Mesenchymal stem cell (in vitro differentiated cells and primary cell): ENCODE data around the gene GPR6. TPM values are rescaled to one million over a fixed set of nuclear protein-coding genes. Genes with fewer than 3 reads are reported as not detected.

ENCODE experiments used
- DNase-seq: peaks from one replicate; pipeline ENCODE4 v3.0.0-alpha.2; 2013
- H2AFZ ChIP-seq: one replicate; pipeline ENCODE4 v1.6.1; 2013; ENCODE audit warnings: low read depth, mild to moderate bottlenecking, control low read depth, inconsistent platforms, low read length, moderate library complexity
- H2AK5ac ChIP-seq: 2 replicates; pipeline ENCODE4 v1.6.1; 2013; ENCODE audit warnings: low read length, moderate library complexity, mild to moderate bottlenecking, inconsistent platforms; ENCODE audit not compliant: severe bottlenecking
- H2BK120ac ChIP-seq: one replicate; pipeline ENCODE4 v1.6.1; 2013; ENCODE audit warnings: low read depth, mild to moderate bottlenecking, inconsistent platforms, low read length, moderate library complexity
- H2BK12ac ChIP-seq, 2 experiments: one replicate each; pipeline ENCODE4 v1.6.1; 2013; ENCODE audit warnings: inconsistent platforms in 2 of 2, low read length in 2 of 2, mild to moderate bottlenecking in 2 of 2, moderate library complexity in 2 of 2, control low read depth in 1 of 2
- H2BK15ac ChIP-seq: one replicate; pipeline ENCODE4 v1.6.1; 2013; ENCODE audit warnings: mild to moderate bottlenecking, low read depth, inconsistent platforms; ENCODE audit not compliant: poor library complexity, severe bottlenecking
- H2BK5ac ChIP-seq: 2 replicates; pipeline ENCODE4 v1.6.1; 2013; ENCODE audit warnings: low read depth, mild to moderate bottlenecking, low read length, control low read depth, inconsistent platforms; ENCODE audit not compliant: poor library complexity, severe bottlenecking
- H3K14ac ChIP-seq, 2 experiments: one replicate each; pipeline ENCODE4 v1.6.1; 2013; ENCODE audit warnings: inconsistent platforms in 2 of 2, low read length in 2 of 2, control low read depth in 1 of 2, mild to moderate bottlenecking in 1 of 2, moderate library complexity in 1 of 2
- H3K18ac ChIP-seq, 2 experiments: one replicate each; pipeline ENCODE4 v1.6.1; 2013; ENCODE audit warnings: inconsistent platforms in 2 of 2, low read length in 2 of 2, control low read depth in 1 of 2, low read depth in 1 of 2, mild to moderate bottlenecking in 1 of 2
- H3K23ac ChIP-seq, 2 experiments: one replicate each; pipeline ENCODE4 v1.6.1; 2013; ENCODE audit warnings: inconsistent platforms in 2 of 2, low read length in 2 of 2, mild to moderate bottlenecking in 2 of 2, moderate library complexity in 2 of 2, control low read depth in 1 of 2
- H3K27ac ChIP-seq: 2 replicates; pipeline ENCODE4 v1.5.1; 2013; ENCODE audit warnings: mild to moderate bottlenecking, moderate library complexity, low read length, control low read depth, inconsistent platforms; ENCODE audit not compliant: poor library complexity, severe bottlenecking
- H3K27me3 ChIP-seq, 2 experiments: 2 replicates each; pipeline versions ENCODE4 v1.6.1 to v1.7.0; 2013; ENCODE audit warnings: low read length in 2 of 2, mild to moderate bottlenecking in 2 of 2, moderate library complexity in 2 of 2, control low read depth in 1 of 2, inconsistent platforms in 1 of 2; ENCODE audit not compliant: control insufficient read depth in 1 of 2, insufficient read depth in 1 of 2
- H3K36me3 ChIP-seq, 2 experiments: 2 replicates each; pipeline versions ENCODE4 v1.6.1 to v1.7.0; 2013; ENCODE audit warnings: low read length in 2 of 2, control low read depth in 1 of 2, inconsistent platforms in 1 of 2, low read depth in 1 of 2, mild to moderate bottlenecking in 1 of 2; ENCODE audit not compliant: insufficient read depth in 2 of 2, control insufficient read depth in 1 of 2
- H3K4ac ChIP-seq, 2 experiments: one replicate each; pipeline ENCODE4 v1.6.1; 2013; ENCODE audit warnings: inconsistent platforms in 2 of 2, low read length in 2 of 2, mild to moderate bottlenecking in 2 of 2, moderate library complexity in 2 of 2, control low read depth in 1 of 2, low read depth in 1 of 2
- H3K4me1 ChIP-seq: 2 replicates; pipeline ENCODE4 v1.6.1; 2013; ENCODE audit warnings: low read depth, low read length, control low read depth; ENCODE audit not compliant: control insufficient read depth, insufficient read depth
- H3K4me2 ChIP-seq: 2 replicates; pipeline ENCODE4 v1.6.1; 2013; ENCODE audit warnings: low read length, mild to moderate bottlenecking, inconsistent platforms; ENCODE audit not compliant: poor library complexity, severe bottlenecking
- H3K4me3 ChIP-seq, 2 experiments: 2 replicates each; pipeline versions ENCODE4 v1.5.1 to v1.7.0; 2013; ENCODE audit warnings: low read length in 2 of 2, mild to moderate bottlenecking in 2 of 2, control low read depth in 1 of 2, low read depth in 1 of 2; ENCODE audit not compliant: insufficient read depth in 1 of 2
- H3K79me1 ChIP-seq: replicated peaks from 2 replicates; pipeline ENCODE4 v1.6.1; 2013; ENCODE audit warnings: mild to moderate bottlenecking, control low read depth, low read length, inconsistent platforms; ENCODE audit not compliant: poor library complexity, severe bottlenecking
- H3K9ac ChIP-seq: 2 replicates; pipeline ENCODE4 v1.7.0; 2013; ENCODE audit warnings: mild to moderate bottlenecking, low read length, moderate library complexity
- H3K9me3 ChIP-seq: 2 replicates; pipeline ENCODE4 v1.7.0; 2013; ENCODE audit warnings: mild to moderate bottlenecking, low read length; ENCODE audit not compliant: control insufficient read depth
- H4K8ac ChIP-seq: one replicate; pipeline ENCODE4 v1.6.1; 2013; ENCODE audit warnings: inconsistent platforms, mild to moderate bottlenecking, low read length, moderate library complexity
- H4K91ac ChIP-seq: one replicate; pipeline ENCODE4 v1.6.1; 2013; ENCODE audit warnings: mild to moderate bottlenecking, low read length, inconsistent platforms
- WGBS: methylation state at CpG from one replicate; pipeline ENCODE4 v1.1.7; 2013; ENCODE audit warnings: mixed read lengths; 5-methylcytosine and 5-hydroxymethylcytosine counted together
- polyA plus RNA-seq, 2 experiments: library from polyadenylated mRNA; stranded (reverse); fragments of 200-250 nt; gene quantifications; one replicate each; pipeline ENCODE4 v1.2.3, GENCODE V29; 2013

Gene GPR6
- polyA plus RNA-seq (2013, experiment 1 of 2): not detected
- not detected for polyA plus RNA-seq (2013, experiment 2 of 2)

GRCh38 chr6:109978174-109979032 is at the start of gene GPR6:
Gene GPR6, plus strand, starts transcription at chr6:109978311. Its CDS starts 802 bp downstream, at chr6:109979113.
- H2BK5ac ChIP-seq: no peak within 1 kb of the TSS
- no peak within 1 kb of the TSS for H3K9ac ChIP-seq
- H3K4me2 ChIP-seq: no peak within 1 kb of the TSS
- H3K27me3 ChIP-seq: peaks cover 47 to 79% of the 10 kb centered on the region in 2 experiments
- H2BK12ac ChIP-seq: no peak within 1 kb of the TSS
- H2BK15ac ChIP-seq: no peak within 1 kb of the TSS
- no peak within 1 kb of the TSS for H2AK5ac ChIP-seq
- H4K91ac ChIP-seq: no peak within 1 kb of the TSS
- no peaks in the 10 kb centered on the region for H3K9me3 ChIP-seq
- H3K4me3 ChIP-seq: no peak within 1 kb of the TSS
- peak; percentile 70 for DNase-seq
- no peak within 1 kb of the TSS for H3K27ac ChIP-seq
- H3K18ac ChIP-seq: no peak within 1 kb of the TSS
- H3K23ac ChIP-seq: no peak within 1 kb of the TSS
- WGBS: 3% methylated on average over 34 of the region's 50 CpGs
- no peak within 1 kb of the TSS for H3K4ac ChIP-seq
- no peak within 1 kb of the TSS for H4K8ac ChIP-seq
- no peaks in the 10 kb centered on the region for H3K79me1 ChIP-seq
- H2AFZ ChIP-seq: no peak within 1 kb of the TSS
- no peak within 1 kb of the TSS for H3K14ac ChIP-seq
- H3K36me3 ChIP-seq: no peaks in the 10 kb centered on the region
- H2BK120ac ChIP-seq: no peak within 1 kb of the TSS
- H3K4me1 ChIP-seq: peaks cover 12% of the 10 kb centered on the region

GRCh38 chr6:109934293-109934692 is 43.8 kb upstream of the GPR6 start:
- no peak for DNase-seq
- Histone ChIP-seq H3K4ac (no peak overlapping the region), H3K79me1 (no peaks in the 10 kb centered on the region), H3K4me1 (no peaks in the 10 kb centered on the region), H2BK5ac (no peak overlapping the region), H3K23ac (no peak overlapping the region), H3K14ac (no peak overlapping the region), H3K9me3 (no peaks in the 10 kb centered on the region), H3K4me3 (no peak overlapping the region), H3K27ac (no peak overlapping the region), H3K27me3 (peaks cover 0 to under 1% of the 10 kb centered on the region in 2 experiments), H3K36me3 (no peaks in the 10 kb centered on the region), H2BK120ac (no peak overlapping the region), H2BK12ac (no peak overlapping the region), H4K91ac (no peak overlapping the region), H2BK15ac (no peak overlapping the region), H2AK5ac (no peak overlapping the region), H4K8ac (no peak overlapping the region), H3K18ac (no peak overlapping the region), H2AFZ (no peak overlapping the region), H3K4me2 (no peak overlapping the region), H3K9ac (no peak overlapping the region)
- WGBS: 87% methylated on average over 8 of the region's 8 CpGs

GRCh38 chr6:109939654-109940053 is 38.5 kb upstream of the GPR6 start:
- no peaks in the 10 kb centered on the region for H3K9me3 ChIP-seq
- H2BK120ac ChIP-seq: no peak overlapping the region
- no peak overlapping the region for H3K4me2 ChIP-seq
- no peak overlapping the region for H3K18ac ChIP-seq
- no peak overlapping the region for H4K8ac ChIP-seq
- H2BK12ac ChIP-seq: no peak overlapping the region
- H3K4ac ChIP-seq: no peak overlapping the region
- H3K4me3 ChIP-seq: no peak overlapping the region
- H3K27ac ChIP-seq: no peak overlapping the region
- H4K91ac ChIP-seq: no peak overlapping the region
- H3K9ac ChIP-seq: no peak overlapping the region
- peaks cover 13 to 30% of the 10 kb centered on the region in 2 experiments for H3K27me3 ChIP-seq
- H3K79me1 ChIP-seq: no peaks in the 10 kb centered on the region
- DNase-seq: peak; percentile 39
- 72% methylated on average over 2 of the region's 2 CpGs for WGBS
- H3K23ac ChIP-seq: no peak overlapping the region
- H2BK15ac ChIP-seq: no peak overlapping the region
- H3K4me1 ChIP-seq: no peaks in the 10 kb centered on the region
- no peaks in the 10 kb centered on the region for H3K36me3 ChIP-seq
- H2AK5ac ChIP-seq: no peak overlapping the region
- H3K14ac ChIP-seq: no peak overlapping the region
- H2BK5ac ChIP-seq: no peak overlapping the region
- H2AFZ ChIP-seq: no peak overlapping the region

- no peaks in the 10 kb centered on the region for H3K79me1 ChIP-seq
- H3K4me2 ChIP-seq: no peak overlapping the region
- no peak overlapping the region for H2BK120ac ChIP-seq
- H3K9me3 ChIP-seq: no peaks in the 10 kb centered on the region
- no peak for DNase-seq
- 80% methylated on average over 2 of the region's 4 CpGs for WGBS
- no peaks in the 10 kb centered on the region for H3K36me3 ChIP-seq
- H2BK5ac ChIP-seq: no peak overlapping the region
- H3K4ac ChIP-seq: no peak overlapping the region
- H2AK5ac ChIP-seq: no peak overlapping the region
- no peak overlapping the region for H2AFZ ChIP-seq
- no peak overlapping the region for H2BK12ac ChIP-seq
- no peak overlapping the region for H3K9ac ChIP-seq
- H3K4me1 ChIP-seq: no peaks in the 10 kb centered on the region
- H3K27ac ChIP-seq: no peak overlapping the region
- no peak overlapping the region for H3K18ac ChIP-seq
- no peak overlapping the region for H4K91ac ChIP-seq
- no peak overlapping the region for H3K4me3 ChIP-seq
- H3K14ac ChIP-seq: no peak overlapping the region
- no peak overlapping the region for H4K8ac ChIP-seq
- peaks cover 23 to 66% of the 10 kb centered on the region in 2 experiments for H3K27me3 ChIP-seq
- no peak overlapping the region for H3K23ac ChIP-seq
- no peak overlapping the region for H2BK15ac ChIP-seq
Observed at GRCh38 chr6:109944448-109944847, 33.7 kb upstream of the GPR6 start.
